ENCODE results near the gene TMEM151B. TPM values are rescaled to one million over a fixed set of nuclear protein-coding genes. Genes with fewer than 3 reads are reported as not detected.

TMEM151B gene
- total RNA-seq, 1 donor from 2014 or later: not detected

DNA sequence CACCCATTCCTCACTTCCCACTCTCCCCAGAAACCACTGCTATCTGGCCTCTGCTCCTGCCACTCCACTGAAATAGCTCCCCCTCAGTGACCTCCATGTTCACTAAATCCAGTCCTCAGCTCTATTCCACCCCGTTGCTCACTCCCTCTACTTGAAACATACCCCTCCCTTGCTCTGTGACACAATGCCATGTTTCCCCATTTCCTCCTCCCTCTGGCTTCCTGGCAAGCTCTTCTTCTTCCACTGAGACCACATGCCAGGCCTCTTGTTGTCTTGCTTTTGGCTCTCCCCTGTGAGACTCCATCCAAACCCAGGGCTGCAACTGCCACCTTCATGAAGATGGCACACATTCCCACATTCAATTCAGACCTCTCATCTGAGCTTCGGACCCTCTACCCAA, 13.9 kb downstream of the TMEM151B start:
- Mint-ChIP-seq H3K9me3 (no peaks in the 10 kb centered on the region), H3K4me3 (no peak overlapping the region), H3K36me3 (ENCODE audit: low read depth) (no peaks in the 10 kb centered on the region), H3K27ac (no peak overlapping the region), H3K4me1 (no peaks in the 10 kb centered on the region), H3K27me3 (peaks cover 24% of the 10 kb centered on the region)
- no peak for DNase-seq
- intact Hi-C loops (cut with micrococcal nuclease): no loop called here

DNA sequence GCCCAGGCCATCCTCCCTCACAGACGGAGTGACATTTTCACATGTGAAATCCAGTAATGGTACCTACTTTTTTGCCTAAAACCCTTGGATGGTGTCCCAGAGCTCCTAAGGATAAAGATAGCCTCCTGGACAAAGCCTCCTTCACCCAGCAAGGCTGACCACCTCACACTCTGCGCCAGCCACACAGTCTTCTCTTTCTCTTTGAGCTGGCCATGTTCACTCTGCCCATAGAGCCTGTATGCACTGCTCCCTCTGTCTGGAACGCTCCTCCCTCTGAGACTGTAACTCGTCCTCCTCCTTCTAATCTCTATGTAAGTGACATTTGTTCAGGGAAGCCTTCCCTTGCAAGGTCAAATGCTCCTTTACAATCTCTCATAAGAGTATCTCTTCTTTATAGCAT, 14.6 kb downstream of the TMEM151B start:
- Mint-ChIP-seq H3K9me3 (no peaks in the 10 kb centered on the region), H3K4me3 (no peak overlapping the region), H3K27ac (no peak overlapping the region), H3K36me3 (ENCODE audit: low read depth) (no peaks in the 10 kb centered on the region), H3K27me3 (peaks cover 28% of the 10 kb centered on the region), H3K4me1 (no peaks in the 10 kb centered on the region)
- intact Hi-C loops (cut with micrococcal nuclease): no loop called here
- no peak for DNase-seq

GRCh38 chr6:44285552-44286284, 15.5 kb downstream of the TMEM151B start:
- Mint-ChIP-seq H3K27me3 (peaks cover 32% of the 10 kb centered on the region), H3K27ac (no peak overlapping the region)

DNA sequence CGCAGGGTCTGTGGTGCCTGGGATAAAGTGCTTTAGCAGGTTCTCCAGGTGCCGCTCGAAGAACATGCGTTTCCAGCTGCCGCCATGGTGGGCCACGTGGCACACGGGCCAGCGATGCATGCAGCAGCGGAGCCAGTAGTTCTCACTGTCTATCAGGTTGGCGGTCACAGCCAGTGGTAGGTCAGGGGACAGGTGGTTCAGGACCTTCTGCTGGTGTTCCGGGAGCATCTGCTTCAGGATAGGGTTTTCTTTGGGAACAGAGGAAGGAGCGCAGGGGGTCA, 16.0 kb downstream of the TMEM151B start:
- H3K36me3 Mint-ChIP-seq (ENCODE audit: low read depth): no peaks in the 10 kb centered on the region
- H3K4me1 Mint-ChIP-seq: no peaks in the 10 kb centered on the region
- no peaks in the 10 kb centered on the region for H3K9me3 Mint-ChIP-seq
- H3K27me3 Mint-ChIP-seq: peaks cover 35% of the 10 kb centered on the region
- H3K4me3 Mint-ChIP-seq: no peak overlapping the region
- no peak for DNase-seq
- intact Hi-C loops (cut with micrococcal nuclease): no loop called here
- H3K27ac Mint-ChIP-seq: no peak overlapping the region

More at GRCh38 chr6:44285552-44286284, 15.5 kb downstream of the TMEM151B start:
- H3K4me1 Mint-ChIP-seq: no peaks in the 10 kb centered on the region
- no peak overlapping the region for H3K4me3 Mint-ChIP-seq
- intact Hi-C loops (cut with micrococcal nuclease): no loop called here
- DNase-seq: no peak
- H3K36me3 Mint-ChIP-seq (ENCODE audit: low read depth): no peaks in the 10 kb centered on the region
- no peaks in the 10 kb centered on the region for H3K9me3 Mint-ChIP-seq

DNA sequence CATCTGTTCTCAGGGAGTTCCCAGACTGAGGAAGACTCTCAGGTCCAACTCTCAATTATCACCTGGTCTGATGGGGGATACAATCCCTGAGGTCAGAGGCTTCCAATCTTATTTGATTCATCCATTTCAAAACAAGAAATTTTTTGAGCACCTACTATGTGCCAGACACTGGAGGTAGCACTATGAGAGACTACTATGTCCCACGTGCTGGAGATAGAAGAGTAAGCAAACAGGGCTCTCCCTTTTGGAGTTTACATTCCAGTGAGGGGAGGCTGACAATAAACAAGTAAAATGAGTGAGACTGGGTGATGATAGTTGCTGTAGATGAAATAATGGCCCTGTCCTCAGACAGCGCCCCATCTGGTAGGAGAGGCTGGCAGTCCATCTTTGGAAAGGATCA, 16.5 kb downstream of the TMEM151B start:
- peaks cover 38% of the 10 kb centered on the region for H3K27me3 Mint-ChIP-seq
- no peak for DNase-seq
- no peak overlapping the region for H3K4me3 Mint-ChIP-seq
- no peaks in the 10 kb centered on the region for H3K4me1 Mint-ChIP-seq
- H3K27ac Mint-ChIP-seq: no peak overlapping the region
- no peaks in the 10 kb centered on the region for H3K36me3 Mint-ChIP-seq (ENCODE audit: low read depth)
- H3K9me3 Mint-ChIP-seq: no peaks in the 10 kb centered on the region
- intact Hi-C loops (cut with micrococcal nuclease): no loop called here

GRCh38 chr6:44289726-44290260, 19.5 kb downstream of the TMEM151B start:
- DNase-seq: no peak
- Mint-ChIP-seq H3K27ac (no peak overlapping the region), H3K4me1 (no peaks in the 10 kb centered on the region), H3K27me3 (peaks cover 47% of the 10 kb centered on the region), H3K9me3 (no peaks in the 10 kb centered on the region), H3K4me3 (no peak overlapping the region), H3K36me3 (ENCODE audit: low read depth) (no peaks in the 10 kb centered on the region)
- intact Hi-C loops (cut with micrococcal nuclease): no loop called here

GRCh38 chr6:44291841-44292240, 21.6 kb downstream of the TMEM151B start:
- no peaks in the 10 kb centered on the region for H3K36me3 Mint-ChIP-seq (ENCODE audit: low read depth)
- no peaks in the 10 kb centered on the region for H3K4me1 Mint-ChIP-seq
- DNase-seq: no peak
- peaks cover 62% of the 10 kb centered on the region for H3K27me3 Mint-ChIP-seq
- intact Hi-C loops (cut with micrococcal nuclease): no loop called here
- no peak overlapping the region for H3K27ac Mint-ChIP-seq
- H3K4me3 Mint-ChIP-seq: no peak overlapping the region
- H3K9me3 Mint-ChIP-seq: no peaks in the 10 kb centered on the region

DNA sequence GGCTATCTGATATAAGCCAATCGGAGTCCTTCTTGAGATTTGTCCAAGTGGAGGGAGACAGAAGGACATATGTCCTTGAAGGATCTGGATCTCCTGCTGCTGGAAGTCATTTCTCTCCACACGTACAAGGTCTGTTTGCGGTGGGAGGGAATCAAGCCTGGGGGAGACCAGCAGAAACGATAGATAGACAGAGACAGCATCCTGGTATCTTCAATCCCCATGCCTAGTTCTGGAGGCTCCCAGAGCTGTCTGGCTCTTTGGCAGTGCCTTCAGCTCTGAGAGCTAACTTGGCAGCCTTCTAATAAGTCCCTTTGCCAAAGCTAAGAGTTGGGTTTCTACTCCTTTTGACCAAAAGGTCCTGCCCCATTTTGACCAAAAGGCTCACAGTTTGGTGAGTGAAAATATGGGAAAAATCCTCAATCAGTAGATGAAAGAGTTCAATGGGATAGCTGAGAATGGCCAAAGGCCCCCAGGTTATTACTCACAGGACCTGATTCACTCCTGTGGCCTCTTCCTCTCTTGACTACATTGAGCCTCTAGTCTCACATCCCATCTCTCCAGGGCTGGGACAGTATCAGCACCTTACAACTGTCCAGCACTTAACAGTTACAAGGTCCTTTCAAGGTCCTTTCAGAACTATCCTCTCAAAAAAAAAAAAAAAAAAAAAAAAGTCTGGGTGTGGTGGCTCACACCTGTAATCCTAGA, 22.6 kb downstream of the TMEM151B start:
- DNase-seq: no peak
- Mint-ChIP-seq H3K4me3 (no peak overlapping the region), H3K36me3 (ENCODE audit: low read depth) (no peaks in the 10 kb centered on the region), H3K9me3 (no peaks in the 10 kb centered on the region), H3K4me1 (peaks cover 2% of the 10 kb centered on the region), H3K27ac (no peak overlapping the region), H3K27me3 (peaks cover 60% of the 10 kb centered on the region)
- intact Hi-C loops (cut with micrococcal nuclease): no loop called here

GRCh38 chr6:44294832-44295791, 24.9 kb downstream of the TMEM151B start:
- Mint-ChIP-seq H3K27me3 (peaks cover 62% of the 10 kb centered on the region), H3K4me1 (peaks cover 3% of the 10 kb centered on the region), H3K27ac (no peak overlapping the region), H3K36me3 (ENCODE audit: low read depth) (peaks cover 9% of the 10 kb centered on the region), H3K9me3 (no peaks in the 10 kb centered on the region), H3K4me3 (no peak overlapping the region)
- no peak for DNase-seq
- intact Hi-C loops (cut with micrococcal nuclease): no loop called here

DNA sequence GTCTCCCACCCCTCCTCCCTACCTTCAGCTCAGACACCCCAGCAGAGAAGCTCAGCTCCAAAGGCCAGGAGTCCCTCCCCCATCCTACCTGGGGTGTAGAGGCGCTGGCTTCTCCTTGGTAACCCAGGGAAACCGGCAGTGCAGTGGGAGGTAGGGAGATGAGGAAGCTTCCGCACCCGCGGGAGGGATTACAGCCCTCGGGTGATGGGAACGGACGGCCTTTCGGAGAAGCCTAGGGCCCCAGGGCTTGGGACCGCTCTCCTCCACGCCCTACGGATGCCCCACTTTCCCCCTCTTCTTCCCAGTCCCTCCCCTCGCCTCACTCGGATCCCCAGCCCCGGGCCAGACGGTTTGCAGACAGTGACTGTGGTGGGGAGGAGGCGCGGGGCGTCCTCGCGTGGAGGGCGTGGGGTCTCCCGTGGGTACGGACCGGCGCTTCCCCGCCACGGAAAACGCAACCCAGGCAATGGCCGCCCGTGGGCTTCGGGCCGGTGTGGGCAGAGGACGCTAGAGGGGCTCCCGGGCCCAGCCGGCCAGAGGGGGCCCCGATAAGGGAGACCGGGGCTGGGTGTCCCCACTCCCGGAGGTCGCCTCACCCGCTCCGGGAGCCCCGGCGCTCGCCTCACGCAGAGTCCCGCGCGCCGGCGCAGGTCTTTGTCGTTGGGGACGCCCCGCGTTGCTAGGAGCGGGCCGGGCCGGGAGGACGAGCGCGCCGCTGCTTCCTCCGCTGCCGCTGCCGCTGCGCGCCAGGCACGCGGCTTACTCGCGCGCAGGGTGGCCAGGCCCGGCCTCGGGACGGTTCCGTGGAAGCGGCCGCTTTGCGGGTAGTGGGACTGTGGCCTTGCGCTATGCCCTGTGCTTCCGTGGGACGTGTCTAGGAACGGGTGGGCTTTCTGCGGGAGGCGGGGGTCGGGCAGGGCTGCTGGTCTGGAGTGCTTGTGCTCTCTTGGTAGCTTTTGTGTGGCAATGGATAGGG, 27.1 kb downstream of the TMEM151B start:
- H3K4me1 Mint-ChIP-seq: peaks cover 3% of the 10 kb centered on the region
- H3K4me3 Mint-ChIP-seq: peak overlapping the region; percentile 66
- intact Hi-C loops (cut with micrococcal nuclease): no loop called here
- H3K27me3 Mint-ChIP-seq: peaks cover 46% of the 10 kb centered on the region
- H3K27ac Mint-ChIP-seq: no peak overlapping the region
- peak; percentile 85 for DNase-seq
- H3K36me3 Mint-ChIP-seq (ENCODE audit: low read depth): peaks cover 27% of the 10 kb centered on the region
- no peaks in the 10 kb centered on the region for H3K9me3 Mint-ChIP-seq

DNA sequence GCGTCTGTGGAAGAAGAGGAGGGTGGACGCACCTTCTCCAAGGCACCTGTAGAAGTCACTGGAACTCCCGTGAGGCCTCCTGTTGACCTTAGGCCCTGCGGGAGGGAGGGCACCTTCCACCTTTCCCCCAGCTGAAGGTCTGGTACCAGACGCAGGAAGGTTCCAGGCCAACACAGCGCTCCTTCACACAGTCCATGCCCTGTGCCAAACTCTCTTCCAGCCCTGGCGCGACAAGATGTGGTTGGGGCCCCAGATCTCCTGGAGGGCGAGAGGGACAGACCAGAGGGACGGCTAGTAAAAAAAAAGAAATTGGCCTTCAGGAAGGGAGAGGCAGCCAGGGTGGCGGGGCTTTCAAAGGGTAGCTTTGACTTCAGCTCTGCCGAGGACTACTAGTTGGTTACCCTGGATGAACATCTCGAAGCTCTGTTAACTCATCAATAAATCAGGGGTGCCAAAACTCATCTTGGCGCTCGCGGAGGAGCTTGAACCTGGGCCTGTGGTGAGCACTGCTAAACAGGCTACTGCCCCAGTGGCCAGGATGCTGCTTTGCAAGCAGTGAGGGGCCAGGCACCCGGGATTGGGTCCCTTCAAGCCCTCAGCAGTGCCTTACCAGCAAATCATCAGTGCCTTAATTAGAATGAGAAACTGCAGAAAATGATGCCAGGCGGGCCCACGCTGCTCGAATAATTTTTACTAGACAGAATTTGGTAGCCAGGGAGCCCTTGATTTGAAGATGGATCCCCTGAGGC, 28.0 kb downstream of the TMEM151B start:
- Mint-ChIP-seq H3K9me3 (no peaks in the 10 kb centered on the region), H3K27ac (no peak overlapping the region), H3K4me3 (peak overlapping the region; percentile 66), H3K36me3 (ENCODE audit: low read depth) (peaks cover 32% of the 10 kb centered on the region), H3K27me3 (peaks cover 43% of the 10 kb centered on the region), H3K4me1 (peaks cover 3% of the 10 kb centered on the region)
- DNase-seq: no peak
- intact Hi-C loops (cut with micrococcal nuclease): no loop called here

DNA sequence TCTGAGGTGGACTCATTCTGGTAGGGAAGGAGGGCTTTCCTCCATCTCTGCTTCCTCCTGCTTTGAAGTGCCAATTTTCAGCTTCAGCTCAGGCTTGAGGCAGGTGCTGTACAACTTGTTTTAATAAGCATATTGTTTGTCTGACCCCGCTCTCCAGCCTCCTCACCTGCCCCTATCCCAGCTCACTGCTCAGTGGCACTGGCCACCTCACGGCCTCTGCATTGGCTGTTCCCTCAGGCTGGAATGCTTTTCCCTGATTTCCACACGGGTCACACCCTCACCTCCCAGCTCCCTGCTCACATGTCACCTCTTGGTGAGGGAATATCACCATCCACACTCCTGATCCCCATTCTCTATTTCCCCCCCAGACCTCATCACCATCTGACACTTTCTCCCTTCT, 28.6 kb downstream of the TMEM151B start:
- Mint-ChIP-seq H3K27ac (no peak overlapping the region), H3K27me3 (peaks cover 39% of the 10 kb centered on the region), H3K9me3 (no peaks in the 10 kb centered on the region), H3K4me3 (no peak overlapping the region), H3K4me1 (peaks cover 3% of the 10 kb centered on the region), H3K36me3 (ENCODE audit: low read depth) (peaks cover 36% of the 10 kb centered on the region)
- intact Hi-C loops (cut with micrococcal nuclease): no loop called here
- DNase-seq: no peak
